Lung (tissue), 12 donors: ENCODE data around the gene STAB1. TPM values are rescaled to one million over a fixed set of nuclear protein-coding genes. Genes with fewer than 3 reads are reported as not detected.

Source experiments
- ATAC-seq: fragments of 200-7000 bp; cut with Tn5 transposase; one replicate; pipeline ENCODE4 v1.9.1; 2020; ENCODE audit warnings: moderate number of reproducible peaks; ENCODE audit not compliant: insufficient read depth, low FRiP score
- DNase-seq, 3 donors: peaks; one replicate each; pipeline ENCODE4 v3.0.0-alpha.2; 2013 to 2017
- H3K27ac ChIP-seq, 2 donors: one replicate each; pipeline ENCODE4 v1.5.1; 2013; ENCODE audit warnings: mild to moderate bottlenecking in 2 of 2, moderate library complexity in 2 of 2, control low read depth in 1 of 2, inconsistent platforms in 1 of 2, low read depth in 1 of 2, low read length in 1 of 2
- H3K27me3 ChIP-seq, 3 donors: one replicate each; pipeline ENCODE4 v1.5.1; 2013; ENCODE audit warnings: low read length in 2 of 3; ENCODE audit not compliant: control insufficient read depth in 3 of 3, insufficient read depth in 3 of 3
- H3K36me3 ChIP-seq, 4 donors: one replicate each; pipeline ENCODE4 v1.5.1; 2013; ENCODE audit warnings: low read length in 4 of 4, mild to moderate bottlenecking in 1 of 4, moderate library complexity in 1 of 4; ENCODE audit not compliant: control insufficient read depth in 4 of 4, insufficient read depth in 4 of 4
- H3K4me1 ChIP-seq, 5 donors: one replicate each; pipeline ENCODE4 v1.5.1; 2013; ENCODE audit warnings: low read length in 5 of 5, mild to moderate bottlenecking in 2 of 5, moderate library complexity in 1 of 5; ENCODE audit not compliant: control insufficient read depth in 5 of 5, insufficient read depth in 5 of 5
- H3K4me3 ChIP-seq: one replicate; pipeline ENCODE4 v1.5.1; 2013; ENCODE audit warnings: mild to moderate bottlenecking, control low read depth, moderate library complexity
- H3K9ac ChIP-seq, 2 donors: one replicate each; pipeline ENCODE4 v1.5.1; 2013; ENCODE audit warnings: low read length in 2 of 2, control low read depth in 1 of 2; ENCODE audit not compliant: insufficient read depth in 1 of 2
- H3K9me3 ChIP-seq, 4 donors: one replicate each; pipeline ENCODE4 v1.5.1; 2013; ENCODE audit warnings: low read length in 3 of 4, mild to moderate bottlenecking in 1 of 4, moderate library complexity in 1 of 4; ENCODE audit not compliant: control insufficient read depth in 4 of 4, insufficient read depth in 3 of 4
- CTCF ChIP-seq: IDR thresholded peaks from 2 replicates; pipeline ENCODE4 v1.5.1; 2012; ENCODE audit warnings: mild to moderate bottlenecking; ENCODE audit errors: control extremely low read depth, extremely low read depth
- WGBS, 2 donors: extraction: QIAGEN DNeasy Blood & Tissue Kit; methylation state at CpG; one replicate each; pipeline ENCODE4 v1.1.7; 2013; 5-methylcytosine and 5-hydroxymethylcytosine counted together
- polyA plus RNA-seq, 2 donors: library from polyadenylated mRNA; stranded (reverse); fragments of 200-250 nt; gene quantifications; one replicate each; pipeline ENCODE4 v1.2.1, GENCODE V29; 2013
- total RNA-seq, 2 donors: library from RNA; depleted of rRNA in 1 of 2; stranded (reverse); fragments of >200 nt in 1 of 2; gene quantifications; one replicate each; pipeline ENCODE4 v1.2.1, GENCODE V29; 2014 to 2021
- donor health status: control.
- donor health status: control.
- donor health status: Bipolar disorder and iron deficiency.
- donor health status: healthy.
- donor health status: DM: yes; HTN: yes; CAD: no.

Gene STAB1
- total and polyA plus RNA-seq, 4 donors: 53.1 to 220 (median 193) TPM

- no peak overlapping the region for H3K4me3 ChIP-seq
- no peak overlapping the region for H3K9ac ChIP-seq
- WGBS, 2 donors: 89% methylated on average over 27 of the region's 27 CpGs
- peaks cover 0 to 15% (median 0%) of the 10 kb centered on the region in 4 donors for H3K36me3 ChIP-seq
- DNase-seq: no peak
- no peak for ATAC-seq
- TF ChIP-seq CTCF: no peak
- no peaks in the 10 kb centered on the region for H3K27me3 ChIP-seq
- H3K9me3 ChIP-seq: no peaks in the 10 kb centered on the region
- H3K4me1 ChIP-seq: no peaks in the 10 kb centered on the region
- H3K27ac ChIP-seq: no peak overlapping the region
Measured at GRCh38 chr3:52506266-52506966, 11.3 kb downstream of the STAB1 start.

- ATAC-seq: no peak
- H3K9ac ChIP-seq: no peak overlapping the region
- H3K9me3 ChIP-seq: no peaks in the 10 kb centered on the region
- 72 to 86% methylated on average over 5 of the region's 5 CpGs for WGBS, 2 donors
- H3K4me1 ChIP-seq: no peaks in the 10 kb centered on the region
- DNase-seq: no peak
- H3K27ac ChIP-seq: no peak overlapping the region
- H3K27me3 ChIP-seq: no peaks in the 10 kb centered on the region
- H3K36me3 ChIP-seq: peaks cover 0 to 13% (median 0%) of the 10 kb centered on the region in 4 donors
- no peak overlapping the region for H3K4me3 ChIP-seq
- TF ChIP-seq CTCF: no peak
Measured at GRCh38 chr3:52507359-52507758, 12.2 kb downstream of the STAB1 start.

- H3K27ac ChIP-seq: no peak overlapping the region
- ATAC-seq: no peak
- H3K4me1 ChIP-seq: peaks cover 0 to under 1% (median 0%) of the 10 kb centered on the region in 5 donors
- TF ChIP-seq CTCF: no peak
- peaks cover 0 to 11% (median 0%) of the 10 kb centered on the region in 4 donors for H3K36me3 ChIP-seq
- DNase-seq: no peak
- no peaks in the 10 kb centered on the region for H3K9me3 ChIP-seq
- H3K9ac ChIP-seq: no peak overlapping the region
- 76 to 84% methylated on average over 12 of the region's 12 CpGs for WGBS, 2 donors
- H3K27me3 ChIP-seq: no peaks in the 10 kb centered on the region
- H3K4me3 ChIP-seq: no peak overlapping the region
Measured at GRCh38 chr3:52509753-52510328, 14.7 kb downstream of the STAB1 start.
